ENCODE data around the gene ESYT2. TPM values are rescaled to one million over a fixed set of nuclear protein-coding genes. Genes with fewer than 3 reads are reported as not detected.

ESYT2 gene
- total RNA-seq, 1 experiment from 2014 or later = 39.0 TPM

DNA sequence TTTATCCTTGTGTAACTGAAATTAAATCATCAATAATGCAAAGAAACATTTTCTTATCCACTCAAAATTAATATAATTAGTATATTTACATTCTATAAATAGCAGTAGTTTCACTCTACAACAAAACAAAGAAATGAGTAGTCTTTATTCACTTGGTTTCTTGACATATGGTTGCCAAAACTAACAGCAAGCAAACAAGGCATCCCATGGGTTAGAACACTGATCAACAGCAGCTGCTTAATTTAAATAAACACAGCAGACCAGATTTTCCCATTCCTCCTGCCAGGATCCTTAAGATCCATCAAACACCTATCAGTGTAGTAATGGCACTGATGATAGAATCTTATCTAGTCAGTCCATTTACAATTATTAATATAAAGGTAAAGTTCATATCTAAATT lies 146.9 kb downstream of the ESYT2 start:
- Histone ChIP-seq H3K9me3 (ENCODE audit: control insufficient read depth, low read depth, low read length) (no peaks in the 10 kb centered on the region), H3K27me3 (ENCODE audit: insufficient read depth, low read length) (no peaks in the 10 kb centered on the region), H3K14ac (ENCODE audit: insufficient read depth, low read length) (no peak overlapping the region), H3K27ac (ENCODE audit: insufficient read length, low read depth, low read length) (no peak overlapping the region), H2BK120ac (ENCODE audit: low read depth, low read length, poor library complexity, severe bottlenecking) (no peak overlapping the region), H2BK15ac (ENCODE audit: low read depth, low read length) (no peak overlapping the region), H3K4ac (ENCODE audit: low read depth, low read length) (no peak overlapping the region), H3K79me1 (ENCODE audit: insufficient read depth, low read depth, low read length, poor library complexity, severe bottlenecking) (no peaks in the 10 kb centered on the region), H3K23me2 (ENCODE audit: insufficient read length, low read depth, low read length, poor library complexity, severe bottlenecking) (no peaks in the 10 kb centered on the region), H4K20me1 (ENCODE audit: control insufficient read depth, insufficient read depth, insufficient read length) (no peaks in the 10 kb centered on the region), H3K9ac (ENCODE audit: extremely low read depth, insufficient read length, low read length) (no peak overlapping the region), H3K56ac (ENCODE audit: insufficient read length, low read depth, low read length) (no peak overlapping the region), H2BK5ac (ENCODE audit: insufficient read length, low read length) (no peak overlapping the region), H3K4me2 (ENCODE audit: insufficient read depth, insufficient read length, low read length) (no peak overlapping the region), H4K5ac (ENCODE audit: insufficient read length, low read depth, low read length) (no peak overlapping the region), H2AK5ac (ENCODE audit: insufficient read length, low read length) (no peak overlapping the region), H3K4me1 (ENCODE audit: insufficient read depth, low read length) (no peaks in the 10 kb centered on the region), H4K8ac (replicated peaks; ENCODE audit: insufficient read length, low read depth, low read length) (no peak overlapping the region), H2AFZ (ENCODE audit: low read length) (no peak overlapping the region), H3K18ac (ENCODE audit: insufficient read length, low read depth, low read length) (no peak overlapping the region), H3K79me2 (ENCODE audit: insufficient read depth, low read length) (no peaks in the 10 kb centered on the region), H4K91ac (ENCODE audit: insufficient read length, low read depth, low read length) (no peak overlapping the region), H3K23ac (ENCODE audit: insufficient read length, low read depth, low read length) (no peak overlapping the region), H2BK12ac (ENCODE audit: insufficient read length, low read depth, low read length) (no peak overlapping the region), H2BK20ac (ENCODE audit: low read depth, low read length, poor library complexity, severe bottlenecking) (no peak overlapping the region), H3T11ph (ENCODE audit: low read length) (no peak overlapping the region)
- Mint-ChIP-seq H3K4me3 (no peak overlapping the region), H3K9me3 (no peaks in the 10 kb centered on the region), H3K36me3 (ENCODE audit: insufficient read depth in 1 of 3, low read depth in 3 of 3) (peaks cover 29 to 73% (median 72%) of the 10 kb centered on the region in 3 experiments; a peak in 6 of 7 replicates), H3K27me3 (ENCODE audit: low read depth) (no peaks in the 10 kb centered on the region), H3K4me1 (no peaks in the 10 kb centered on the region), H3K27ac (no peak overlapping the region)
- DNase-seq = no peak
- TF ChIP-seq, protein P1, sequence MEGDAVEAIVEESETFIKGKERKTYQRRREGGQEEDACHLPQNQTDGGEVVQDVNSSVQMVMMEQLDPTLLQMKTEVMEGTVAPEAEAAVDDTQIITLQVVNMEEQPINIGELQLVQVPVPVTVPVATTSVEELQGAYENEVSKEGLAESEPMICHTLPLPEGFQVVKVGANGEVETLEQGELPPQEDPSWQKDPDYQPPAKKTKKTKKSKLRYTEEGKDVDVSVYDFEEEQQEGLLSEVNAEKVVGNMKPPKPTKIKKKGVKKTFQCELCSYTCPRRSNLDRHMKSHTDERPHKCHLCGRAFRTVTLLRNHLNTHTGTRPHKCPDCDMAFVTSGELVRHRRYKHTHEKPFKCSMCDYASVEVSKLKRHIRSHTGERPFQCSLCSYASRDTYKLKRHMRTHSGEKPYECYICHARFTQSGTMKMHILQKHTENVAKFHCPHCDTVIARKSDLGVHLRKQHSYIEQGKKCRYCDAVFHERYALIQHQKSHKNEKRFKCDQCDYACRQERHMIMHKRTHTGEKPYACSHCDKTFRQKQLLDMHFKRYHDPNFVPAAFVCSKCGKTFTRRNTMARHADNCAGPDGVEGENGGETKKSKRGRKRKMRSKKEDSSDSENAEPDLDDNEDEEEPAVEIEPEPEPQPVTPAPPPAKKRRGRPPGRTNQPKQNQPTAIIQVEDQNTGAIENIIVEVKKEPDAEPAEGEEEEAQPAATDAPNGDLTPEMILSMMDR (conservative IDR thresholded peaks at IDR 0.05) = no peak

Other genes with a start within 250 kb of the ESYT2 start
- gene PTPRN2, start 241.7 kb downstream of the ESYT2 start, total RNA-seq (2021) = 5.2 and 5.7 TPM in 2 replicates
- 98.6 and 99.4 TPM in 2 replicates for gene NCAPG2, start 124.7 kb downstream of the ESYT2 start, total RNA-seq (2021)
- gene DYNC2I1, start 27.0 kb upstream of the ESYT2 start, total RNA-seq (2021) = 11.5 and 13.2 TPM in 2 replicates